UCSD-AML1 (cell line): ENCODE measurements around the gene ZCCHC7.
"Not testable (repeated sequence)": the region's sequence is repeated elsewhere in the genome, so short reads cannot be mapped to it uniquely, and the experiment has no call there.

Source experiments
- DNase-seq: peaks from one replicate; lab custom pipeline; 2025; ENCODE audit not compliant: unreplicated experiment; lab: John Stamatoyannopoulos, UW

The ZCCHC7 gene

GRCh38 chr9:37119907-37120842 is at the start of gene ZCCHC7:
ZCCHC7 (plus strand) TSS chr9:37120574.
- peak; percentile 96 for DNase-seq

DNA sequence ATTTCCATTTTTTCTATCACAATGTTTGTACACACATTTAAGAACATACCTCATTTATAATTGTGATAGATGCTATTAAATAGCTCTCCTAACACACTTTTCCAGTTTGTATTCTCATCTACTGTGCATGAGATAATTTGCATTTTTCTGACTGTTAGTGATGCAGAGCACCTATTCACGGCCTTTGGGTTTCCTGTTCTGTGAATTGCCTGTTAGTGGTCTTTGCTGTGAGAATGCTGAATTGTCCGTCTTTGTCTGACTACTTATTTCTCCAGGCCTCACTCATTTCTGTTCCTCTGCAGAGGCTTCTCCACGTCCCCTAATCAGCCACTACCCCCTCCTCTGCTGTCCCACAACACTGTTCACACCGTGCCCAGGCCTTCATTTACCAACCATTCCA is 45.6 kb upstream of the ZCCHC7 start:
- DNase-seq, result not testable (repeated sequence)

- peak; percentile 93 for DNase-seq
Observed at GRCh38 chr9:37079370-37080164, 40.8 kb upstream of the ZCCHC7 start.

DNA sequence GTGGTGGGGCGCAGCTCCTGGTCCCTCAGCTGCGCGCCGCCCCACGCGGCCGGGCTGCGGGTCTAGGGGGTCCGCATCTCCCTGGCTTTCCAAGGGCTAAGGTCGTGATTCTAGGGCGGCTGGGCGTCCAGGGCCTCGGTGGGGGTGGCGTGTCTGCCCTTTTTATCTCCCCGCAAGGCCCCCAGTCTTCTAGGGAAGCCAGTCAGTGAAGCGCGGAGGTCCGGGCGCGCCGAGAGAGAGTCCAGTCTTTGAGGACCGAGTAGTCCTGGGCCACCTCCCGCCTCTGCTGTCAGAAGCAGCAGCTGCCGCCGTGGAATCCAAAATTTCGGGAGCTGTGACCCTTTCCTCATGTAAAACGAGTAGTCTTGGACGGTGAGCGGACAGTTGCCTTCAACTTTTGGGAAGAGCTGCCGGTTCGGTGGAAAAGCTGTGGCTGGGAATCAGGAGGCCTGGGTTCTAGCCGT is 40.2 kb upstream of the ZCCHC7 start:
- DNase-seq, result not testable (repeated sequence)

- not testable (repeated sequence) for DNase-seq
Observed at GRCh38 chr9:37081507-37081906, 38.9 kb upstream of the ZCCHC7 start.

GRCh38 chr9:37082214-37082765 is 38.1 kb upstream of the ZCCHC7 start:
- no peak for DNase-seq

DNA sequence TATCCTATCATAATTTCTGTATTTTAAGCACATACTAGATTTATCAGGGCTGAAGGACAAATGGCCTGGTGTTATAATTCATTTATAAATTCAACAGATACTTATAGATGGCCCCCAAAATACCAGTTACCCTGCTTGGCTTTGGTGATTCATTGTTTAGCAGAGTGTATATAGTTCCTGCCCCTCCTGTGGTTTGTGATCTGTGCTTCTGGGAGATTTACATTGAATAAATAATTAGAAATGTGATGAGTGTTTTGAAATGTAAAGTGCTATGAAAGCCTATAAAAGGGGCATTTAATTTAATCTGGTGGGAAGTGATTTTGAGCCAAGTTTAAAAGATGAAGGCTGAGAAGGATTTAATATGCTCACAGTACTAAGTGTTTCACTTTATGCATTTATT is 36.7 kb upstream of the ZCCHC7 start:
- DNase-seq, result no peak

- DNase-seq, result no peak
Observed at GRCh38 chr9:37085233-37085632, 35.1 kb upstream of the ZCCHC7 start.

DNA sequence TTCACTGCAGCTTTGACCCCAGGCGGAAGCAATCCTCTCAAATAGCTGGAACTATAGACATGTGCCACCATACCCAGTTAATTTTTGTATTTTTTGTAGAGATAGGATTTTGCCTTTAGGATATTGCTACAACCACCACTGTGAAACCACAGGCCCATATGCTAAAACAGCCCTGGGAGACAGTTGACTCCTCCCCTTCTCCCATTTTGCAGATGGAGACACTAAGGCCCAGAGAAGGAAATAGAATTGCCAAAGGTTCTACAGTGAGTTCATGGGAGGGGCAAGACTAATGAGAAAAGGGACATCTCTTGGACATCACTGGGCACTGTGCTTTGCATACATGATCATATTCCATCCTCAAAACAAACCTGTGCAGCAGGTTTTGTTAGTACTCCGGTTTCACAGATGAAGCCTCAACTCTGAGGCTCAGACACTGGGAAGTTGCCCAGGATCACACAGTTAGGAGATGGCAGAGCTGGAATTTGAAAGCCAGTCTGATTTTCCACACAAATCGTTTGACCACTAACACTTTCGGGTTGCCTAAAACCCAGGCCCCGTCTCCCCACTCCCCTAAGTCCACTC is 27.6 kb upstream of the ZCCHC7 start:
- not testable (repeated sequence) for DNase-seq

DNA sequence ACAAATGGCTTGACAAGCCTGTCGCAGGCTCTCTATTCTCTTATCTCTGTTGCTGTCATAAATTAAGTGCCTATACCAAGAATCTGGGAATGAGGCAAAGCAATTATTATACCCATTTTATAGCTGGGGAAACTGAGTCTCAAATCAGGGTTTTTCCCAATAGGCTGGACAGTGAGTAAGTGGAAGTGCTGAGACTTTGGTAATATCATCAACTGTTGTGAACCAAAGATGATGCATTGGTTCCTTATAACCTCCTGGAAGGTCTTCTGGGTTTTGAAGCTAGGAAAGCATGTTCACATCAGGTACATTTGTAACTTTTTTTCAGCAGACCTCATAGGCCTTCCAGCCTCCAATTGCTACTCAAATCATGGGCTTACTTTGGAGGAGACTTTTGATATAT is 25.6 kb upstream of the ZCCHC7 start:
- no peak for DNase-seq

- no peak for DNase-seq
Observed at GRCh38 chr9:37096628-37097027, 23.7 kb upstream of the ZCCHC7 start.

- no peak for DNase-seq
Observed at GRCh38 chr9:37097294-37097693, 23.1 kb upstream of the ZCCHC7 start.

GRCh38 chr9:37100327-37100726 is 20.0 kb upstream of the ZCCHC7 start:
- DNase-seq, result no peak

GRCh38 chr9:37100741-37101140 is 19.6 kb upstream of the ZCCHC7 start:
- no peak for DNase-seq

DNA sequence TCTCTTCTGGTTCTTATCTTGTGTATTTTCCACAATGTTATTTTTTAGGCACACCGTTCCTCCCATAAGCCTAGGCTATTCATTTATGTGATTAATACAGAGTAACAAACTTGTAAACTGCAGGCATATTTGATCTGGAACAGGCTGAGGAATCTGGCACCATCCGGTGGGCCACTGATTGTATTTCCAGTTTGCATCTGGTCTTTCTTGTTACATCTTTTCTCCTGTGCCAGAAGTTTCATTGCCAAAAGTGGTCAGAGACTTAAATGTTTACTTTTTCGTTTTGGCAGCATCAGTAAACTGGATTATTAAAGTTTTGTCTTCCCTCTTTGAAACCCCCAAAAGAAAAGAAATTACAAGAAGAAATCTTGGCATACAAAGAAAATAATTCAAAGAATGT is 17.9 kb upstream of the ZCCHC7 start:
- no peak for DNase-seq

- no peak for DNase-seq
Observed at GRCh38 chr9:37104183-37104889, 16.0 kb upstream of the ZCCHC7 start.

GRCh38 chr9:37105234-37105633 is 15.1 kb upstream of the ZCCHC7 start:
- no peak for DNase-seq

DNA sequence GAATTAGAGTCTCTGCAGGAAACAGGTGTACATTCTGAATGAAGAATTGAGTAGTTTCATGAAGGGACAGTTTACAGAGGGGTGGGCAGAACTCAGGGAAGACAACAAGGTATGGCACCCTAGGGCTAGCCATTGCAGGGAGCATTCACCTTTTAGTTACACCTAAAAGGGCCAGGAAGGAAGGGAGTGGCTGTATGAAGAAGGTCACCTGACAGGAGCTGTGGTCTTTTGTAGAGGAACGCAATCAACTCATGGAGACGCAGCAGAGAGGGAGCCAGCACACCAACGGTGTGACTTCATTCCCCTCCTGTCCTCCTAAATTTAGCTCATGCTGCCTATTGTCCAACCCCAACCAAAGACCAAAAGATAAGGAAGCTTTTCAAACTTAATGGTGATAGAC is 12.7 kb upstream of the ZCCHC7 start:
- DNase-seq, result no peak

DNA sequence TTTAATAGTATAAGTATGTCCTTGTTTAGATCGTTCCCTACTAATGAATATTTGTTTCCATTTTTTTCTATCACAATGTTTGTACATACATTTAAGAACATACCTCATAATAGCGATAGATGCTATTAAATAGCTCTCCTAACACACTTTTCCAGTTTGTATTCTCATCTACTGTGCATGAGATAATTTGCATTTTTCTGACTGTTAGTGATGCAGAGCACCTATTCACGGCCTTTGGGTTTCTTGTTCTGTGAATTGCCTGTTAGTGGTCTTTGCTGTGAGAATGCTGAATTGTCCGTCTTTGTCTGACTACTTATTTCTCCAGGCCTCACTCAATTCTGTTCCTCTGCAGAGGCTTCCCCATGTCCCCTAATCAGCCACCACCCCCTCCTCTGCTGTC is 5.9 kb upstream of the ZCCHC7 start:
- DNase-seq, result not testable (repeated sequence)

DNA sequence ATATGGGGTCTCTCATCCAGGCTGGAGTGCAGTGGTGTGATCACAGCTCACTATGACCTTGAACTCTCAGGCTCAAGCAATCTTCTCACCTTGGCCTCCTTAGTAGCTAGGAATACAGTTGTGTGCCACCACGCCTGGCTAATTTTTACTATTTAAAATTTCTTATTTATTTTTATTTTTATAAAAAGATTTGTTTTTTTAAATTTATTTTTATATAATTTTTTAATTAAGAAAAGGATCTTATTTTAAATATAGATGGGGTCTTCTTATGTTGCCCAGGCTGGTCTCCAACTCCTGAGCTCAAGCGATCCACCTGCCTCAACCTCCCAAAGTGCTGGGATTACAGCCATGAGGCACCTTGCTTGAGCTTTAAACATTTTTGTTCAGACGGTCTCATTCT is 2.4 kb upstream of the ZCCHC7 start:
- DNase-seq, result no peak

DNA sequence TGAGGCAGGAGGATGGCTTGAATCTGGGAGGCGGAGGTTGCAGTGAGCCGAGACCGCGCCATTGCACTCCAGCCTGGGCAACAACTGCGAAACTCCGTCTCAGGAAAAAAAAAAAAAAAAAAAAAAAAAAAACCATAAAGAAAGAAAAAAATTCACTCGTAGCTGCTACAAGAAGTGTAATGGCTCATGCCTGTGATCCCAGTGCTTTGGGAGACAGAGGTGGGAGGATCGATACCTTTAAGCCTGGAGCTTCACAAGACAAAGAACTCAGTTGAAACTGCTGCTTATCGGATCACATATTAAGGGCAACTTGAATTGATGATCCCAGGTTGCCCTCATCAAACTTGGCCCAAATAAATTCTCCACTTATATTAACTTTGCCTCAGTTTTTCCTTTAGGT is 1.0 kb upstream of the ZCCHC7 start:
- DNase-seq, result no peak
